HK-2 (cell line): Measurements from ENCODE around the gene RNPEP.
"Not testable (repeated sequence)": the region's sequence is repeated elsewhere in the genome, so short reads cannot be mapped to it uniquely, and the experiment has no call there.

Source experiments
- DNase-seq: peaks from one replicate; pipeline ENCODE4 v3.0.0-alpha.2; 2018; ENCODE audit not compliant: unreplicated experiment

Gene RNPEP

DNA sequence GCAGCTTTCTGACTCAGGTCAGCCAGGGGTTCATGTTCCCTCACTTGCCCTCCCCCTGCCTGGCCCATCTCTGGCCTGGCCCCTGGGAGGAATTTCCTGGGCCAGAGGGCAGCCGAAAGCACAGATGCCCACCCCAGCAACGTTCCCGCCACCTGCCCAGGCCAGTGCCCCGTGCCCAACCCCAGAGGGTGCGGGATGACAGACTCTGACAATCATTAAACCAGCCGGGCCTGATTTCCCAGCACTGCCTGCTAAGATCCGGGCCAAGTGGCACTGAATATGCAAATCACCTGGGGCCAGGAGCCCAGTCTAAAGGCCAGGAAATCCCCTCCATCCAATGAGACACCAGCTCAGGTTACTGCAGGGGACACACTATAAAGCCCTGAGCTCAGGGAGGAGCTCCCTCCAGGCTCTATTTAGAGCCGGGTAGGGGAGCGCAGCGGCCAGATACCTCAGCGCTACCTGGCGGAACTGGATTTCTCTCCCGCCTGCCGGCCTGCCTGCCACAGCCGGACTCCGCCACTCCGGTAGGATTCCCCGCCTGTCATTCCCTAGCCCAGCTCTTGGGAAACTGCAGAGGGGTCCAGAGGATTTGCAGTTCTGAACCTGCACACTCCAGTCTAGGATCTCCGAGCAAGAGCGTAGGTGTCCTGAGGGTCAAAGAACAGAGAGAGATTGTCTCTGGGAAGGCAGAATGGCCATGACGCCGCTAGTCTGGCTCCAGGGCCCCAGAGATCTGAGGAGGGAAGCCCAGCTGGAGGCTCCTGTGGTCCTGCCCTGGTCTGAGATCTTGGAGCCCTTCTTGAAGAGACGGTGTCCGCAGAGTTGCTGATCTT lies 27.9 kb downstream of the RNPEP start, which contains the start of gene ELF3:
ELF3 (plus strand) TSS at position 408 of the 836 bp plus-strand sequence. CDS start 550 bp downstream, outside the sequence.
- peak; percentile 98 for DNase-seq

DNA sequence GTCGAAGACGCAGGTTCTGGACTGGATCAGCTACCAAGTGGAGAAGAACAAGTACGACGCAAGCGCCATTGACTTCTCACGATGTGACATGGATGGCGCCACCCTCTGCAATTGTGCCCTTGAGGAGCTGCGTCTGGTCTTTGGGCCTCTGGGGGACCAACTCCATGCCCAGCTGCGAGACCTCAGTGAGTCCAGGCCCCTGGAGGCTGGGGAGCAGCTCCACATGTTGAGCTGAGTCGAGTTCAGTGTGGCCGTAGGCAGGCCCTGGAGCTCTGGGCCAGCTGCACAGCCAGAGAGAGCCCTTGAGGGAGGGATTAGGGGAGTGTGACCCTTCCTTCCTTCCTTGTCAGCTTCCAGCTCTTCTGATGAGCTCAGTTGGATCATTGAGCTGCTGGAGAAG lies 29.5 kb downstream of the RNPEP start:
- DNase-seq = no peak

DNA sequence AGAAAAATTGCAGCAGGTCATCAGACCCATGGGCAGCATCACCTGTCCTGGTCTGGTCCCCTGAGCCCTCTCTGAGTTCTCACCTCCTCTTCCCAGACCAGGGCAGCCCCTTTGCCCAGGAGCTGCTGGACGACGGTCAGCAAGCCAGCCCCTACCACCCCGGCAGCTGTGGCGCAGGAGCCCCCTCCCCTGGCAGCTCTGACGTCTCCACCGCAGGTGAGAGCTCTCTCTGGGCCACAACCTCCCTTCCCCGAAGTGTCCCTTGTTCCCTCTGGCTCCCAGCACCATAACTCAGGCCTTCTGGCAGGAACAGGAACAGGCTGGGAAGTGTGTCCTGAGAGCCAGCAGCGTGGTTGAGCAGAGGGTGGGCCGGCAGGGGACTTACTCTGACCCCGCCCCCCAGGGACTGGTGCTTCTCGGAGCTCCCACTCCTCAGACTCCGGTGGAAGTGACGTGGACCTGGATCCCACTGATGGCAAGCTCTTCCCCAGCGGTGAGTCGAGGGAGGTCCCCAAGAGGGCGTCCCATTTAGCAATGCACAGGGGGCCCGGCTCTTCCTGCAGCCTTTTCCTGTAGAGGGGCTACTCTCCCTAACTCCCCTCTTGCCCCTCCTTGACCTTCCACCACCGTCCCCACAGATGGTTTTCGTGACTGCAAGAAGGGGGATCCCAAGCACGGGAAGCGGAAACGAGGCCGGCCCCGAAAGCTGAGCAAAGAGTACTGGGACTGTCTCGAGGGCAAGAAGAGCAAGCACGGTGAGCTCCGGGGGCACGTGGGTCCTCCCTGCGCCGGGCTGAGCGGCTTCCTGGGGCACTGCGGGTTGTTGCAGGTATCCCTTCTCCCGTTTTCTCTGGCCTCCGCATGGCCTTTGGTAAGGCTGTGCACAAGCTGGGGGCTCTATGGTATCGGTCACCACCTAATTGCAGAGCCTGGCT lies 30.4 kb downstream of the RNPEP start:
- no peak for DNase-seq

DNA sequence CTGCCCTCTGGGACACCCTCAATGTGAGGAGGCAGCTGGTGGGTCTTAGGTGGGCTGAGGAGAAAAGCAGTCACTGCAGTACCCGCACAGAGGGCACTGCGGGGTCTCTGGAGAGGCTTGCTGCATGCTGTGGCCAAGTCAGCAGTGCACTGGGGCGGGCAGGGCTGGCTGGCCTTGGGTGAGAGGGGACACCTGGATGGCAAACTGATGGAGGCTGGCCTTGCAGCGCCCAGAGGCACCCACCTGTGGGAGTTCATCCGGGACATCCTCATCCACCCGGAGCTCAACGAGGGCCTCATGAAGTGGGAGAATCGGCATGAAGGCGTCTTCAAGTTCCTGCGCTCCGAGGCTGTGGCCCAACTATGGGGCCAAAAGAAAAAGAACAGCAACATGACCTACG lies 31.2 kb downstream of the RNPEP start:
- no peak for DNase-seq

DNA sequence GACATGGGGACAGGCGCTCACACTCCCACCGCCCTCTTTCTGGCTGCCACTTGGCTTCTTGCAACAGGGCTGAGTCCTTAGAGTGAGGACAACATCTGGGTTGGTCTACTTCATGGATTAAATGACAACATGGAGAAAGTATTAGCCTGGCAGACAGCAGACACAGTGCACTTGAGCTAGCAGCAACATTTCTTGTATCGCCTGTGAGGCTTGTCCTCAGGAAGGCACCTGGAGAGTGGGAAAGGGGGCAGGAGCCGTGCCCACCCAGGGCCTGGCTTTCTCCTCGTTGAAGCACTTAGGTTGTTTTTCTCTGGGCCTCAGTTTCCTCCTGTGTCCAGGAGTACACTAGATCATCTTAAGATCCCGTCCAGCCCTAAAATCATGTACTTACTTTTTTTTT lies 31.6 kb downstream of the RNPEP start:
- no peak for DNase-seq

DNA sequence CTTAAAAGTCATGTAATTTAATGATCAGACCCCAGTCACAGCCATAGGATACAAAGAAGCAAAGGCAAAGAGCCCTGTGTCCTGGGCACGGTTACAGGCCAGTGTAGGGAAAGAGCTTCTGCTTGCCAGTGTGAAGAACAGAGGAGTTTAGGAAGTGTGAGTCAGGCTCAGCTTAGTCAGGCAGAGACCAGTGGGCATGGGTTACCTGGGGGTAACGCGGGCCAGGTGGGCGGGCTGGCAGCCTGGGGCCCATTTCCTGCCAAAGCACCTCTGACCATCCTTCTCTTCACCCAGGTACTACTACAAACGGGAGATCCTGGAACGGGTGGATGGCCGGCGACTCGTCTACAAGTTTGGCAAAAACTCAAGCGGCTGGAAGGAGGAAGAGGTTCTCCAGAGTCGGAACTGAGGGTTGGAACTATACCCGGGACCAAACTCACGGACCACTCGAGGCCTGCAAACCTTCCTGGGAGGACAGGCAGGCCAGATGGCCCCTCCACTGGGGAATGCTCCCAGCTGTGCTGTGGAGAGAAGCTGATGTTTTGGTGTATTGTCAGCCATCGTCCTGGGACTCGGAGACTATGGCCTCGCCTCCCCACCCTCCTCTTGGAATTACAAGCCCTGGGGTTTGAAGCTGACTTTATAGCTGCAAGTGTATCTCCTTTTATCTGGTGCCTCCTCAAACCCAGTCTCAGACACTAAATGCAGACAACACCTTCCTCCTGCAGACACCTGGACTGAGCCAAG lies 32.6 kb downstream of the RNPEP start:
- DNase-seq = no peak

DNA sequence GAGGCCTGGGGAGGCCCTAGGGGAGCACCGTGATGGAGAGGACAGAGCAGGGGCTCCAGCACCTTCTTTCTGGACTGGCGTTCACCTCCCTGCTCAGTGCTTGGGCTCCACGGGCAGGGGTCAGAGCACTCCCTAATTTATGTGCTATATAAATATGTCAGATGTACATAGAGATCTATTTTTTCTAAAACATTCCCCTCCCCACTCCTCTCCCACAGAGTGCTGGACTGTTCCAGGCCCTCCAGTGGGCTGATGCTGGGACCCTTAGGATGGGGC lies 33.2 kb downstream of the RNPEP start:
- no peak for DNase-seq

DNA sequence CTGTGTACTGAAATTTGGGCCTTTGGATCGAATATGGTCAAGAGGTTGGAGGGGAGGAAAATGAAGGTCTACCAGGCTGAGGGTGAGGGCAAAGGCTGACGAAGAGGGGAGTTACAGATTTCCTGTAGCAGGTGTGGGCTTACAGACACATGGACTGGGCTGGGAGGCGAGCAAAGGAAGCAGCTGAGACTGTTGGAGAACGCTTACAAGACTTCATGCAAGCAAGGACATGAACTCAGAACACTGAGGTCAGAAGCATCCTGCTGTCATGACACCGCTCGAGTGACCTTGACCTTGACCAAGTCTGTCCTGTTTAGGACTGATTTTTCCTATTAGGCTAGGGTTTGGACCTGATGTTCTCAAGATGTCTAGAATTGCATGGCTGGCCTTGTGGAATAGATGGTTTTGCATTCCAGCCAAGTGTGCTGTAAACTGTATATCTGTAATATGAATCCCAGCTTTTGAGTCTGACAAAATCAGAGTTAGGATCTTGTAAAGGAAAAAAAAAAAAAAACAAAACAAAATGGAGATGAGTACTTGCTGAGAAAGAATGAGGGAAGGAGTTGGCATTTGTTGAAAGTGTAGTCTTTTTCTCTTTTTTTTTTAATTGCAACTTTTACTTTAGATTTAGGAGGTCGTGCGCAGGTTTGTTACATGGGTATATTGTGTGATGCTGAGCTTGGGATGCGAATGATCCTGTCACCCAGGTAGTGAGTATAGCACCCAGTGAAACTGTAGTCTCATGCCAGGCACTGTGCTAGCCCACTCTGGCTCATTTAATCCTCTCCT lies 33.8 kb downstream of the RNPEP start:
- DNase-seq = no peak

DNA sequence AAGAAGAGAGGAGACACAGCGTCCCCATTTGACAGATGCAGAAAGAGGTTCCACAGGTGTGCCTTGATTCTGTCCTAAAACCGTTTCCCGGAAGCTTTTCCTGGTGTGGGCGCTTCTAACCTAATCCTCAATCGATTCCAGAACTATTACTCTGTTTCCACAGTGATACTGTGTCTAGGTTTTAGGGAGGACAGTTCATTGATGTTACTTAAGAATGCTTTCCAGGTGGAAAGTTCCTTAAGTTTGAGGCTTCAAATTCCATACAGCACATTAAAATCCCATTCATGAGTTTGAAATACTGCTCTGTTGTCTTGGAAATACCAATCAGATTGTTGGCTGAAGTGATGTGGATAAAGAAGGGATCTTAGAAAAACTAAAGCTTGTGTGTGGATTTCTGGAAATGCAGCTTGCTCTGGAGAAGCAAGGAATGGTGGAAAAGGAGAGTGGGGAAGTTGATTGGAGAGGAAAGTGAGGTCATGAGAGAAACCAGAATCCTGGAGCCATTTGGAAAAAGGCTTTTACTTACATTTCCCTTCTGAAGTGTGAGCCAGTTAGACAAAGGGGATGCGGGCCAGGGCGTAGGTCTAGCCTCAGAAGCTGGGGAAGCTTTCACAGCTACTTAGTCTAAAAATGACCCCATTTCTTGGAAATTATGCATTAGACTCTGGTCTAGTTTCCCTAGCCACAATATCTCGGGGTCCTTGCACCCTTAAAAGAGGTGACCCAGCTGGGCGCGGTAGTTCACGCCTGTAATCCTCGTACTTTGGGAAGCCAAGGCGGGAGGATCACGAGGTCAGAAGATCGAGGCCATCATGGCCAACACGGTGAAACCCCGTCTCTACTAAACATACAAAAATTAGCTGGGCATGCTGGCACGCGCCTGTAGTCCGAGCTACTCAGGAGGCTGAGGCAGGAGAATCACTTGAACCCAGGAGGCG lies 34.6 kb downstream of the RNPEP start:
- DNase-seq = no peak

DNA sequence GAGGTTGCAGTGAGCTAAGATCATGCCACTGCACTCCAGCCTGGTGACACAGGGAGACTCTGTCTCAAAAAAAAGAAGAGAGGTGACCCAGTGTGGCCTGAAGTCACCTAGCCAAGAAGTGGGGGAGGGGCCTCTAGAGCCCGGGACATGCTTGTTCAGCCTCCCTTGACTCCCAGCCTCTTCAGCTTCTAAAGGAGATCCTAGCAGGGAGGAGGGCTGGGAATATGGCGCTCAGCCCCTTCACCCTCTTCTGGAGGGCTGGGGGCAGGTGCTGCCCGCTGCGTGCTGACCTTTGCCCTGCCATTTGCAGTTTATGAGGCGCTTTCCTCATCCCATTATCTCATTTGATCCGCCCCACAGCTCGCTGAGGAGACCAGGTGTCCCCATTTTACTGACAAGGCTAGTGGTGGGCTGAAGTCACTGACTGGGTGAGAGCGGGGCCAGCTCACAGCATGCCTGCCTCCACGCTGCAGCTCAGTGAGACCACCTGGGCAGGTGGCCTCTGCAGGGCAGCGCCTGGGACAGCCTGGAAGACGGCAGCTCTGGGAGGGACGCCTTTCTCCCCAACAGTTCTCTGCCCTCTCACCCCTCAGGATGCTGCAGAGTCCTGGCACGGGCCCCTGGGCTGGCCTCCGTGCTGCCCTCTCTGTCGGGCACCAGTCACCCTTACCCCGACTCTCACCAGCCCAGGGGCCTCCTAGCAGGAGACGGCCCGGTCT lies 35.5 kb downstream of the RNPEP start:
- DNase-seq = no peak

DNA sequence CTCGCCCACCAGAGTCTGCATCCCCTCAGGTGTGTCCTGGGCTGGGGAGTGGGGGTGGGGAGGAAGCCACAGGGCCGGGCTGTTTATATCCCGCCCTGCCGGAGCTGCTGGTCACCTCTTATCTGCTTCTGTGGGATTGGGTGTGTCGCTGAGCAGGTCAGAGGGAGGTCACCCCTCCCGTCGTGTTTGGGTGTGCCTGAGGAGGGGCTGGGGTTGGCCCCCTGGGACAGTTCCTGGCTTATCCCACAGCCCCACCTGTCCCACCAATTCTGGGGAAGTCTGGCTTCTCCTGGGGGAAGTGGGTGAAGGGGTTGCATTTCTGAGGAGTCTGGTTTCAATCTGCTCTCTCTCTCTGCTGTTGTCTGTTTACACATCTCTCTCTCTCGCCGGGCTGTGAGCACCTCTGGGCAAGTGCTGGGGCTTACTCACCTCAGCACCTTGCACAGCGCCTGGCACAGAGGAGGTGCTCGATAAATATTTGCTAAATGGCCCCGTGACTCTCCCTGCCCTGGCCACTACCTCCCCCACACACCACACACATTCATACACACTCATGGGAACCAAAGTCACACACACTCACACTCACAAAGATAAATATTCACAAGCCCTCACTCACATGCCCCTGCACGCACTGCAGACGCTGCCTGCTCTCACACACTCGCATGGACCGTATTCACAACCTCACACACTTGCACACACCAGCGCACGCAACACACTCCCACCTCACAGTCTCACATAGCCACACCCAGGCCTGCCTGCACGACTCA lies 36.2 kb downstream of the RNPEP start:
- peak; percentile 57 for DNase-seq

DNA sequence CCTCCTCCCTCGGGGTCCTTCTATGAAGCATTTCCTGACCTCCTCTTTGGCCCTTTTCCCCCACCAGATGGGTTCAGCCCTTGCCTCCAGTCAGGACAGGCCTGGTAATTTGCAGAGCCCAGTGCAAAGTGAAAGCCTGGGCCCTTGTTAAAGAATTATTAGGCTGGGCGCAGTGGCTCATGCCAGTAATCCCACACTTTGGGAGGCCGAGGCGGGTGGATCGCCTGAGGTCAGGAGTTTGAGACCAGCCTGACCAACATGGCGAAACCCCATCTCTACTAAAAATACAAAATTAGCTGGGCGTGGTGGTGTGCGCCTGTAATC lies 36.7 kb downstream of the RNPEP start:
- not testable (repeated sequence) for DNase-seq

DNA sequence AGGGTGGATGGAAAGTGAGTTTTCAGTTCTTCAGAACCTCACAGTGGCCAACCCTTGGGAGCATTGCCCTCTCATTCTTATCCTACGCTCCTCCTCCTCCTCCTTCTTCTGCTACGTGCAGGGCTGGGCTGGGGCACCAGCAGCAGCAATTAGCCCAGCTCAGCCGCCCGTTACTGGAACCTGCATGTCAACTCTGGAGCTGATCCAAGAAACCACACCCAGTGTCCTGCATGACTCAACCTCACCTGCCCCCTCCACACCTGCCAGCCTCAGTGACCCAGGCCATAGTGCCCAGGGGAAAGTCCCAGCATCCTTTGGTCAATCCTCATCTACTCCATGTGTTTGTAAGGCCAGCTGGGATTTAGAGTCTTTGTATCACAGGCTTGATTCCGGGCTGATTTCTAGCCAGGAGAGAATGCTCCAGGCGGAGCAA lies 40.6 kb downstream of the RNPEP start:
- no peak for DNase-seq

DNA sequence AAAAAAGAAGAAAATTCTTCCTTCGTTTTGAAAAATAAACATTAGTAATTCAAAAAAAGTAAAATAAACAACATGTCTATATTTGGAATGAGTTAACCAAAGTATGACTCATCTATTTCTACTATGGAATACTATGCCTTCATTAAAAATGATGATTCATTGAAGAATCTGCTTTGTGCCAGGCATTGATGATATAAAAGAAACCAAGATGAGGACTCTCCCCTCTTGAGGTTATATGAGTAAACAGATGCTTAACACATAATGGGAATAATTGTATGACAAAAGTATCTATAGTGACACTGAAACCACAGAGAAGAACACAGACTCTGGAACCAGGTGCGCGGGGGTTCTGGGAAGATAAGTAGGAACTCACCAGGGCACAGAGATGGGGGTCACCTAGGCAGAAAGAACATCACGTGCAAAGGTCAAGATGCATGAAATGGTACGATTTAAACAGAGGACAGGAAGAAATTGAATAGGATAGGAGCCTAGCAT lies 46.8 kb downstream of the RNPEP start:
- DNase-seq = no peak

DNA sequence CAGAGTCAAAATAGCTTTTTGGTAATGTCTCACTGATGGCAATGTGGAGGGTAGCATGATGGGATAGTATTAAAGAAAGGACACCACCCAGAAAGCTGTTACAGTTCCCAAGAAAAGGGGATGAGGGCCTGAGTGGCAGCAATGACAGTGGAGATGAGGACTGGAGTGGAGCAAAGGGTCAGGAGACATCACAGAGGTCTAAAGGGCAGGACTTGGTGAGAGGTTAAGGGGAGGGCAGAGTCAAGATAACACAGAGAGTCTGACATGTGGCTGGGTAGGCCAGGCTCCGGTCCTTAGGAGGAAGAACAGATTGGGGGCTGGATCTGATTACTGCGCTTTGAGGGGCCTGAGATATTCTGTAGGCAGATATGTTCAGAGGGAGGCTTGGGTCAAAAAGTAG lies 47.3 kb downstream of the RNPEP start:
- no peak for DNase-seq

DNA sequence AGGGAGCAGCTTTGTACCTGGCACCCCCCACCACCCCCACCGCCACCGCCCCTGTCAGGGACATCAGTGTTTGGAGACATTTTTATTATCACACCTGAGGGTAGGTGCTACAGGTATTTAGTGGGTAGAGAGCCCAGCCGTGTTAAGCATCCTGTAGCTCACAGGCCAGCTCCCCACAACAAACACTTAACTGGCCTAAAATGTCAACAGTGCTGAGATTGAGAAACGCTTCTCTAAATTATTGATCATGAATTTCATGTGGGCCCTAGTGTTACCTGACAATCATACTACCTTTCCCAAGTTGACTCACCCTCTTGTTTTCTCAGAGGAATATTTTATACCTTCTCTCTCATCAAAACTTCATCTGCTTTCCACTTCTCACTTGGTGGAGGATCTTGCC lies 49.3 kb downstream of the RNPEP start:
- no peak for DNase-seq

DNA sequence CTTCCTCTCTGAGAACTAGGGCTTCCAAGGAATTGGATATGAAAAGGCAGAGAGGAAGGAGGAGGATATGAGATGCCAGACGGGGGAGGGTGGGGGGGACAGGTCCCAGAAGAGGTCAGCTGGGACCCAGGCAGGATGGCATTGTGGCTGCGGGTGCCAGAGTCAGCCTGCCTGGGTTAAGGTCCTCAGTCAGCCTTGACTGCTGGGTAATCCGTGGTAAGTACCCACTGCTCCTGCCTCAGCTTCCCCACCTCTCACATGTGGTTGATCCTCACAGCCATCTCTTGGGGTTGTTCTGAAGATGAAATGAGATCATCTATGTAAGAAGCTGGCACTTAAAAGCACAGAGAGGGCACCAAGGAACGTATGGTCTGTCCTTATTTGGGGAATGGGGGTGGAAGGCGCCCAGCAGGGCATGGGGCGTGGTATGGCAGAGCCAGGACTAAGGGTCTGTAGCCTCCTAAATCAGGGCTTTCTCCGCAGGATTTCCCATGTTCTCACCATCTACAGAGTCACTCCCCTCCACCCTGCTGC lies 51.8 kb downstream of the RNPEP start:
- DNase-seq = no peak

DNA sequence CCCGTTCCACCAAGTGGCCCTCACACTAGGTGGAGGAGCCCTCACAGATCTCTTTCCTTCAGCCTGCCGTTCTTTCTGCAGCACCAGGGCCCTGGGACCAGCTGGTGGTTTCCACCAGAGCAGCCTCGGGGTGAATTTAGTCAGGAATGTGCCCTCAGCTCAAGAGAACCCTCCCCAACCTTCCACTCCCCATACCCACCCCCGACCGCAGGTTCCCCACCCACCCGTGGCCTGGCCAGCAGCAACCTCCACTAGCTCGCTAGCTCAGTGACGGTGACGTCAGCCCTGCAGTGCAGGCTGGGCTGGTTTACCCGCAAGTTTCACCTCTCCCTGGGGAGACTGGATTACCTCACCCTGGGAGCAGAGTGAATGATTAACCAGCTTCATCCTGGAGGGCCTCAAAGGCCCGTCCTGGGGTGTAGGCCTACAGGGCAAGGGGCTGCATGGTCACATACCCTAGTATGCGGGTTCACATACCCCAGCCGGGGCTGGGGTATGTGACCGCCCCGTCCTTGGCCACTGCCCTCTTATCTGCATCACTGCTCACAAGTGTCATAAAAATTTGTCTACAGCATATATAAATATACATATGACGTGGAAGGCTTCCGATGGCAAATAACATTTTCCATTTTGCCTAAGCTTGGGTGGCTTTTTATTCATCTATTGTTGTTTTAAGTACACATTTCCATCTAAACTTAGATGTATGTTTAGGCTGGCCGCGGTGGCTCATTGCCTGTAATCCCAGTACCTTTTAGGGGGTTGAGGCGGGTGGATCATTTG lies 52.4 kb downstream of the RNPEP start:
- DNase-seq = peak; percentile 99
